Measurements from ENCODE around the gene CCNYL1. TPM values are rescaled to one million over a fixed set of nuclear protein-coding genes. Genes with fewer than 3 reads are reported as not detected.

Gene CCNYL1
- total RNA-seq, 2 donors from 2014 or later: 19.9 to 33.1 TPM

GRCh38 chr2:207765547-207765946 lies 54.1 kb downstream of the CCNYL1 start:
- Histone ChIP-seq H3K4me3 (peak overlapping the region; percentile 4), H3K27ac (peak overlapping the region; percentile 93), H3K27me3 (no peaks in the 10 kb centered on the region), H3K9ac (ENCODE audit: low read depth in 2 of 2, low read length in 2 of 2) (peak overlapping the region in 1 of 2 donors; percentile 55), H3K9me3 (no peaks in the 10 kb centered on the region), H3K36me3 (no peaks in the 10 kb centered on the region), H3K4me1 (peaks cover 9% of the 10 kb centered on the region)
- intact Hi-C loops (cut with DNase I): loop anchor here (5.0 kb wide), 1 partner anchor 67 kb away; no protein-coding TSS in a partner anchor
- no peak for TF ChIP-seq CTCF (IDR thresholded peaks at IDR 0.05)
- peak; percentile 79 for DNase-seq

GRCh38 chr2:207766041-207766551 lies 54.7 kb downstream of the CCNYL1 start:
- H3K4me3 ChIP-seq: peak overlapping the region; percentile 86
- peak overlapping the region; percentile 93 for H3K27ac ChIP-seq
- no peak for TF ChIP-seq CTCF (IDR thresholded peaks at IDR 0.05)
- H3K9me3 ChIP-seq: no peaks in the 10 kb centered on the region
- intact Hi-C loops (cut with DNase I): loop anchor here (5.0 kb wide), 1 partner anchor 66 kb away; no protein-coding TSS in a partner anchor
- peaks cover 9% of the 10 kb centered on the region for H3K4me1 ChIP-seq
- peak overlapping the region in 1 of 2 donors; percentile 99 for H3K9ac ChIP-seq (ENCODE audit: low read depth in 2 of 2, low read length in 2 of 2)
- DNase-seq: no peak
- no peaks in the 10 kb centered on the region for H3K36me3 ChIP-seq
- no peaks in the 10 kb centered on the region for H3K27me3 ChIP-seq

GRCh38 chr2:207766697-207767460 lies 55.4 kb downstream of the CCNYL1 start:
- TF ChIP-seq CTCF (IDR thresholded peaks at IDR 0.05): no peak
- Histone ChIP-seq H3K9ac (ENCODE audit: low read depth in 2 of 2, low read length in 2 of 2) (peak overlapping the region; percentile 96 to 99), H3K4me3 (peak overlapping the region; percentile 86), H3K36me3 (no peaks in the 10 kb centered on the region), H3K27me3 (no peaks in the 10 kb centered on the region), H3K4me1 (peaks cover 9% of the 10 kb centered on the region), H3K27ac (peak overlapping the region; percentile 93), H3K9me3 (no peaks in the 10 kb centered on the region)
- peak; percentile 48 for DNase-seq
- intact Hi-C loops (cut with DNase I): loop anchor here (5.0 kb wide), 1 partner anchor 65 kb away; no protein-coding TSS in a partner anchor

- peak overlapping the region; percentile 96 to 99 for H3K9ac ChIP-seq (ENCODE audit: low read depth in 2 of 2, low read length in 2 of 2)
- no peak for TF ChIP-seq CTCF (IDR thresholded peaks at IDR 0.05)
- H3K27me3 ChIP-seq: no peaks in the 10 kb centered on the region
- intact Hi-C loops (cut with DNase I): loop anchor here (5.0 kb wide), 1 partner anchor 65 kb away; no protein-coding TSS in a partner anchor
- H3K4me3 ChIP-seq: peak overlapping the region; percentile 86
- peaks cover 9% of the 10 kb centered on the region for H3K4me1 ChIP-seq
- no peaks in the 10 kb centered on the region for H3K9me3 ChIP-seq
- DNase-seq: peak; percentile 74
- no peaks in the 10 kb centered on the region for H3K36me3 ChIP-seq
- H3K27ac ChIP-seq: peak overlapping the region; percentile 93
These were observed 56.2 kb downstream of the CCNYL1 start for GRCh38 chr2:207767461-207768167.

GRCh38 chr2:207768168-207768865 lies 56.9 kb downstream of the CCNYL1 start:
- intact Hi-C loops (cut with DNase I): loop anchor here (5.0 kb wide), 1 partner anchor 64 kb away; no protein-coding TSS in a partner anchor
- no peak for TF ChIP-seq CTCF (IDR thresholded peaks at IDR 0.05)
- peak overlapping the region; percentile 86 for H3K4me3 ChIP-seq
- H3K36me3 ChIP-seq: no peaks in the 10 kb centered on the region
- H3K9ac ChIP-seq (ENCODE audit: low read depth in 2 of 2, low read length in 2 of 2): peak overlapping the region; percentile 96 to 99
- H3K9me3 ChIP-seq: no peaks in the 10 kb centered on the region
- H3K4me1 ChIP-seq: peaks cover 9% of the 10 kb centered on the region
- peak; percentile 57 for DNase-seq
- H3K27me3 ChIP-seq: no peaks in the 10 kb centered on the region
- peak overlapping the region; percentile 93 for H3K27ac ChIP-seq
